Heart left ventricle (tissue), 13 donors: ENCODE measurements around the gene STKLD1.

Experiments used
- POLR2A ChIP-seq, 2 donors: fragments of 450-650 bp; IDR thresholded peaks; one replicate each; pipeline ENCODE4 v1.6.1; 2017; ENCODE audit warnings: antibody characterized with exemption in 2 of 2, mild to moderate bottlenecking in 2 of 2, moderate library complexity in 2 of 2
- TF ChIP-seq, protein P1 (sequence below), 12 donors: fragments of 200-600 bp; sonication (generic) in 4 of 12; IDR thresholded peaks; one replicate each; pipeline versions ENCODE4 v1.5.0 to v1.8.0; 2018 to 2022; ENCODE audit warnings: antibody characterized with exemption in 12 of 12, mild to moderate bottlenecking in 5 of 12
- donor health status: ischemic (EF 13 %, LVEDD 7.1; RV severe dilation, severe dysfunction).
- donor health status: DM: no; HTN: yes; CAD: no.
- donor health status: DM: no; HTN: no; CAD: no.
- donor health status: ischemic (EF 25% LVEDD 6.9; RV normal size, moderate dysfunction).
- donor health status: ischemic (EF 25% LVEDD 5.7; RV mildly dilated, moderate dysfunction).
- donor health status: ischemic (EF 35%, LVEDD 5.7; RV mildly dilated, moderate dysfunction).
- donor health status: nonischemic (EF 11% LVEDD 7.7; RV severe dilation, severe dysfunction).
- donor health status: DM: yes; HTN: yes; CAD: no.
- donor health status: PGD.
- donor health status: ischemic (EF 29% LVEDD 5.4; RV normal size, mild dysfunction).
- donor health status: nonischemic (EF 23%, LVEDD 6.1; RV moderate dilation, normal function).

DNA sequence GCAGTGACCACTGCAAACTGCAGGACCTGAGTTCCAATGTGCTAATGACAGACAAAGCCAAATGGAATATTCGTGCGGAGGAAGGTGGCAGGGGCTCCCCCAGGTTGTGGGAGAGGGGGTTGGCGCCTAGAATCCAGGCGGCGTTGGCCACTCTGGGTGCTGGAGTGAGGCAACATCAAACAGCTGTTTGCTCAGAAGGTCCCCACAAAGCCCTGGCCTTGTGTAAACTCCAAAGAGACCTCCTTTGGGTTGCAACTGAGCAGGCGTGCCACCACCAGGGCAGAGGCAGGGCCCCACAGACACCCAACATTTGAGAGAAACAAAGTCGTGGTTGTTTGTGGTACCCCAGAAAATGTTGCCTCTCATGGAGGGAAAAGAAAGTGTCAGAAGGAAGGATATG, 14.5 kb downstream of the STKLD1 start:
- TF ChIP-seq, protein P1, sequence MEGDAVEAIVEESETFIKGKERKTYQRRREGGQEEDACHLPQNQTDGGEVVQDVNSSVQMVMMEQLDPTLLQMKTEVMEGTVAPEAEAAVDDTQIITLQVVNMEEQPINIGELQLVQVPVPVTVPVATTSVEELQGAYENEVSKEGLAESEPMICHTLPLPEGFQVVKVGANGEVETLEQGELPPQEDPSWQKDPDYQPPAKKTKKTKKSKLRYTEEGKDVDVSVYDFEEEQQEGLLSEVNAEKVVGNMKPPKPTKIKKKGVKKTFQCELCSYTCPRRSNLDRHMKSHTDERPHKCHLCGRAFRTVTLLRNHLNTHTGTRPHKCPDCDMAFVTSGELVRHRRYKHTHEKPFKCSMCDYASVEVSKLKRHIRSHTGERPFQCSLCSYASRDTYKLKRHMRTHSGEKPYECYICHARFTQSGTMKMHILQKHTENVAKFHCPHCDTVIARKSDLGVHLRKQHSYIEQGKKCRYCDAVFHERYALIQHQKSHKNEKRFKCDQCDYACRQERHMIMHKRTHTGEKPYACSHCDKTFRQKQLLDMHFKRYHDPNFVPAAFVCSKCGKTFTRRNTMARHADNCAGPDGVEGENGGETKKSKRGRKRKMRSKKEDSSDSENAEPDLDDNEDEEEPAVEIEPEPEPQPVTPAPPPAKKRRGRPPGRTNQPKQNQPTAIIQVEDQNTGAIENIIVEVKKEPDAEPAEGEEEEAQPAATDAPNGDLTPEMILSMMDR (IDR thresholded peaks at IDR 0.05): no peak
- TF ChIP-seq POLR2A (IDR thresholded peaks at IDR 0.05): no peak
